PC-3 (cell line): ENCODE data around the gene BIRC6. TPM values are rescaled to one million over a fixed set of nuclear protein-coding genes. Genes with fewer than 3 reads are reported as not detected.

Experiments used
- ATAC-seq: fragments of 200-7000 bp; cut with Tn5 transposase; 2 replicates; pipeline ENCODE4 v1.9.1; 2020; ENCODE audit warnings: mild to moderate bottlenecking, moderate library complexity
- Bru-seq: library from RNA; stranded (reverse); fragments of 400-500 nt; gene quantifications from one replicate; lab custom pipeline; 2021; lab: Mats Ljungman, UMichigan
- BruChase-seq, 2 experiments: library from RNA; stranded (reverse); fragments of 400-500 nt; gene quantifications; one replicate each; lab custom pipeline; 2021; lab: Mats Ljungman, UMichigan
- BruUV-seq: library from RNA; stranded (reverse); fragments of 400-500 nt; replicated peaks from 2 replicates; lab custom pipeline; 2021; lab: Mats Ljungman, UMichigan
- CTCF ChIA-PET: fragments of 300-600 bp; sonication (Branson Sonifier 250); formaldehyde crosslinking; loops from one replicate; lab custom pipeline; 2022; ENCODE audit warnings: antibody characterized with exemption; lab: Charles Lee
- POLR2A ChIA-PET: fragments of 300-600 bp; sonication (Branson Sonifier 250); formaldehyde crosslinking; loops from one replicate; lab custom pipeline; 2022; ENCODE audit warnings: antibody characterized with exemption; ENCODE audit not compliant: unreplicated experiment; lab: Charles Lee
- DNase-seq: peaks from one replicate; pipeline ENCODE4 v3.0.0-alpha.2; 2015
- H2AFZ ChIP-seq: fragments of 300-600 bp; sonication (generic); 2 replicates; pipeline ENCODE4 v1.6.0; 2016; ENCODE audit warnings: antibody characterized with exemption, low read length
- H3F3A ChIP-seq: fragments of 300-600 bp; sonication (generic); one replicate; pipeline ENCODE4 v1.6.0; 2017; ENCODE audit warnings: antibody characterized with exemption, low read length, control low read depth, mild to moderate bottlenecking; ENCODE audit not compliant: unreplicated experiment
- H3K27ac ChIP-seq: fragments of 300-600 bp; sonication (generic); 2 replicates; pipeline ENCODE4 v1.5.1; 2016; ENCODE audit warnings: mild to moderate bottlenecking, low read length
- H3K27me3 ChIP-seq: fragments of 300-600 bp; sonication (generic); 2 replicates; pipeline ENCODE4 v1.6.1; 2016; ENCODE audit warnings: low read length, mixed read lengths
- H3K36me3 ChIP-seq: fragments of 300-600 bp; sonication (generic); 2 replicates; pipeline ENCODE4 v1.6.1; 2016; ENCODE audit warnings: low read depth, mixed run types, low read length, mixed read lengths
- H3K4me1 ChIP-seq: fragments of 300-600 bp; sonication (generic); 2 replicates; pipeline ENCODE4 v1.5.1; 2016; ENCODE audit warnings: low read length; ENCODE audit not compliant: insufficient read depth
- H3K4me2 ChIP-seq: fragments of 300-600 bp; sonication (generic); 2 replicates; pipeline ENCODE4 v1.6.0; 2016; ENCODE audit warnings: low read length
- H3K4me3 ChIP-seq: fragments of 300-600 bp; sonication (generic); 2 replicates; pipeline ENCODE4 v1.5.1; 2016; ENCODE audit warnings: mild to moderate bottlenecking, low read length, mixed read lengths
- H3K79me2 ChIP-seq: fragments of 300-600 bp; sonication (generic); 2 replicates; pipeline ENCODE4 v1.6.1; 2017; ENCODE audit warnings: low read length, mixed read lengths
- H3K9ac ChIP-seq: fragments of 300-600 bp; sonication (generic); 2 replicates; pipeline ENCODE4 v1.6.0; 2016; ENCODE audit warnings: mild to moderate bottlenecking, low read length
- H3K9me2 ChIP-seq: fragments of 300-600 bp; sonication (generic); replicated peaks from 2 replicates; pipeline ENCODE4 v1.6.1; 2016; ENCODE audit warnings: mixed run types, low read length, mixed read lengths
- H3K9me3 ChIP-seq: fragments of 300-600 bp; sonication (generic); 2 replicates; pipeline ENCODE4 v1.6.1; 2016; ENCODE audit warnings: low read length, mixed read lengths
- H4K20me1 ChIP-seq: fragments of 300-600 bp; sonication (generic); 2 replicates; pipeline ENCODE4 v1.6.1; 2016; ENCODE audit warnings: low read length, mixed read lengths
- CTCF ChIP-seq: fragments of 300-600 bp; sonication (generic); conservative IDR thresholded peaks from 2 replicates; pipeline ENCODE4 v1.5.1; 2017; ENCODE audit warnings: antibody characterized with exemption, low read depth, mild to moderate bottlenecking, low read length
- EZH2 ChIP-seq: fragments of 300-600 bp; sonication (generic); IDR thresholded peaks from one replicate; pipeline ENCODE4 v1.6.1; 2017; ENCODE audit warnings: antibody characterized with exemption, mild to moderate bottlenecking, low read length; ENCODE audit not compliant: unreplicated experiment
- EZH2phosphoT487 ChIP-seq: fragments of 300-600 bp; sonication (generic); IDR thresholded peaks from 2 replicates; pipeline ENCODE4 v1.6.1; 2018; ENCODE audit warnings: mild to moderate bottlenecking, antibody characterized with exemption, low read length, borderline replicate concordance
- intact Hi-C: fragments of 100-400 bp; cut with micrococcal nuclease; formaldehyde crosslinking; loops from 2 replicates; pipeline ENCODE4 v1.9.0; 2023
- long read RNA-seq: library from polyadenylated mRNA; unstranded; transcript quantifications from one replicate; pipeline ENCODE4 v2.0.0, GENCODE V29; 2021; ENCODE audit not compliant: unreplicated experiment
- total RNA-seq: library from RNA; depleted of rRNA; stranded (reverse); fragments of >200 nt; gene quantifications from 2 replicates; pipeline ENCODE4 v1.2.3, GENCODE V29; 2014; rRNA removed

Gene BIRC6
- total RNA-seq (74.7 and 116 TPM in 2 replicates), Bru-seq, nascent RNA (percentile 91 among the genes with signal in this experiment), BruChase-seq, experiment 1, labeled RNA remaining after a 6-hour chase (percentile 87 among the genes with signal in this experiment), BruChase-seq, experiment 2, labeled RNA remaining after a 2-hour chase (percentile 93 among the genes with signal in this experiment)
- long read RNA-seq, partial matches to known transcripts: 14 of 44 reads
- long read RNA-seq, other reads (novel, unspliced or antisense): 30 of 44 reads

- intact Hi-C loops: loop anchor here (5.0 kb wide), 2 partner anchors 69 to 189 kb away; partner anchors contain the start of gene SLC30A6
- peak; percentile 96 for TF ChIP-seq EZH2phosphoT487
- TF ChIP-seq CTCF: no peak
- ChIA-PET POLR2A (interaction anchor here (0.9 kb wide), 1 partner anchor 66 kb away, joined by 4 read pairs; no protein-coding TSS in a partner anchor), CTCF (interaction anchor here (0.6 kb wide), 1 partner anchor 78 kb away, joined by 5 read pairs; no protein-coding TSS in a partner anchor)
- Histone ChIP-seq H2AFZ (peak within 1 kb of the TSS; percentile 91), H3K27ac (peak within 1 kb of the TSS; percentile 57), H4K20me1 (peaks cover 29% of the 10 kb centered on the region), H3K27me3 (no peaks in the 10 kb centered on the region), H3F3A (no peaks in the 10 kb centered on the region), H3K9me3 (no peaks in the 10 kb centered on the region), H3K36me3 (no peaks in the 10 kb centered on the region), H3K4me1 (peaks cover 21% of the 10 kb centered on the region), H3K9me2 (no peaks in the 10 kb centered on the region), H3K4me2 (peak within 1 kb of the TSS; percentile 86), H3K9ac (peak within 1 kb of the TSS; percentile 90), H3K4me3 (peak within 1 kb of the TSS; percentile 96), H3K79me2 (peaks cover 47% of the 10 kb centered on the region)
- BruUV-seq: no TSS peak
- ATAC-seq (peak; percentile 86), DNase-seq (peak; percentile 97)
These were observed at the start of gene BIRC6 for GRCh38 chr2:32356681-32357317. Gene BIRC6, plus strand, starts transcription at chr2:32357023. Its CDS starts 139 bp downstream, at chr2:32357162.

GRCh38 chr2:32310577-32310976 lies 46.2 kb upstream of the BIRC6 start:
- Histone ChIP-seq H3K36me3 (no peaks in the 10 kb centered on the region; the same call in 1 of the 2 replicates), H3K9me2 (no peaks in the 10 kb centered on the region), H3K27me3 (no peaks in the 10 kb centered on the region), H3K4me2 (no peak overlapping the region), H3K9ac (no peak overlapping the region), H3K4me1 (no peaks in the 10 kb centered on the region), H3F3A (no peaks in the 10 kb centered on the region), H3K4me3 (no peak overlapping the region), H3K27ac (no peak overlapping the region), H4K20me1 (no peaks in the 10 kb centered on the region), H3K9me3 (no peaks in the 10 kb centered on the region), H3K79me2 (no peaks in the 10 kb centered on the region), H2AFZ (no peak overlapping the region)
- DNase-seq (no peak), ATAC-seq (no peak)
- no TSS peak for BruUV-seq
- TF ChIP-seq EZH2phosphoT487 (no peak), CTCF (no peak), EZH2 (no peak)
- ChIA-PET POLR2A (interaction anchor here (0.6 kb wide), 1 partner anchor 32 kb away, joined by 3 read pairs; no protein-coding TSS in a partner anchor), CTCF (no interaction called here)
- intact Hi-C loops: no loop called here
